ENCODE measurements around the gene CALM3. TPM values are rescaled to one million over a fixed set of nuclear protein-coding genes. Genes with fewer than 3 reads are reported as not detected.

CALM3 gene
- total RNA-seq, 4 donors from 2014 or later, result 108 to 190 (median 155) TPM

GRCh38 chr19:46634656-46635218, 33.6 kb downstream of the CALM3 start:
- Histone ChIP-seq H3K36me3 (no peaks in the 10 kb centered on the region), H3K4me1 (peaks cover 21 to 34% of the 10 kb centered on the region in 2 donors), H3K27me3 (peaks cover 15% of the 10 kb centered on the region), H3K9me3 (no peaks in the 10 kb centered on the region), H3K27ac (no peak overlapping the region), H3K4me3 (replicated peaks in 1 of 3) (no peak overlapping the region)
- DNase-seq, result no peak
- TF ChIP-seq POLR2A (IDR thresholded peaks at IDR 0.05) (no peak), CTCF (IDR thresholded peaks at IDR 0.05) (no peak)
- 7 to 10% methylated on average over 23 of the region's 23 CpGs for WGBS, 2 donors
- intact Hi-C loops (cut with DNase I), result no loop called here

- Histone ChIP-seq H3K27ac (no peak within 1 kb of the TSS), H3K4me1 (peaks cover 23 to 37% of the 10 kb centered on the region in 2 donors), H3K4me3 (replicated peaks in 1 of 3) (no peak within 1 kb of the TSS), H3K36me3 (no peaks in the 10 kb centered on the region), H3K9me3 (no peaks in the 10 kb centered on the region), H3K27me3 (peaks cover 23% of the 10 kb centered on the region)
- WGBS, 2 donors, result 36% methylated on average over 21 of the region's 34 CpGs
- no peak for DNase-seq
- intact Hi-C loops (cut with DNase I), result no loop called here
- TF ChIP-seq CTCF (IDR thresholded peaks at IDR 0.05) (no peak), POLR2A (IDR thresholded peaks at IDR 0.05) (no peak)
Observed at GRCh38 chr19:46635920-46636761, 35.0 kb downstream of the CALM3 start, which contains the start of gene GNG8. Gene GNG8 (minus strand): TSS chr19:46636202. CDS start chr19:46634682, 1,520 bp downstream.

GRCh38 chr19:46637224-46637623, 36.1 kb downstream of the CALM3 start:
- intact Hi-C loops (cut with DNase I), result no loop called here
- WGBS, 2 donors, result 76 to 78% methylated on average over 14 of the region's 14 CpGs
- peaks cover 23 to 37% of the 10 kb centered on the region in 2 donors for H3K4me1 ChIP-seq
- TF ChIP-seq POLR2A (IDR thresholded peaks at IDR 0.05), result no peak
- TF ChIP-seq CTCF (IDR thresholded peaks at IDR 0.05), result no peak
- H3K36me3 ChIP-seq, result no peaks in the 10 kb centered on the region
- H3K27me3 ChIP-seq, result peaks cover 23% of the 10 kb centered on the region
- no peaks in the 10 kb centered on the region for H3K9me3 ChIP-seq
- DNase-seq, result no peak
- H3K27ac ChIP-seq, result no peak overlapping the region
- no peak overlapping the region for H3K4me3 ChIP-seq (replicated peaks in 1 of 3)

- Histone ChIP-seq H3K9me3 (no peaks in the 10 kb centered on the region), H3K36me3 (no peaks in the 10 kb centered on the region), H3K4me1 (peaks cover 17 to 24% of the 10 kb centered on the region in 2 donors), H3K27ac (peak overlapping the region in 2 of 3 donors; percentile 36 to 45), H3K27me3 (peaks cover 20% of the 10 kb centered on the region), H3K4me3 (replicated peaks in 1 of 3) (no peak overlapping the region)
- 11 to 23% methylated on average over 14 to 19 of the region's 49 CpGs for WGBS, 2 donors
- TF ChIP-seq CTCF (IDR thresholded peaks at IDR 0.05) (no peak), POLR2A (IDR thresholded peaks at IDR 0.05) (no peak)
- intact Hi-C loops (cut with DNase I), result no loop called here
- no peak for DNase-seq
Observed at GRCh38 chr19:46639358-46640182, 38.4 kb downstream of the CALM3 start.

Data from thyroid gland (tissue), 4 donors.